Right lobe of liver (tissue), 6 donors: ENCODE measurements around the gene TBC1D24. TPM values are rescaled to one million over a fixed set of nuclear protein-coding genes. Genes with fewer than 3 reads are reported as not detected.
A peak's percentile ranks its signal among the peaks of the same experiment; 100 is the strongest.

Experiments
- ATAC-seq, 4 donors: fragments of 200-7000 bp; cut with Tn5 transposase; one replicate each; pipeline ENCODE4 v1.9.1; 2020; ENCODE audit warnings: mild to moderate bottlenecking in 4 of 4, moderate library complexity in 4 of 4
- DNase-seq, 3 donors: peaks; one replicate each; pipeline ENCODE4 v3.0.0-alpha.2; 2020
- H3K27ac ChIP-seq, 3 donors: fragments of 200-600 bp; one replicate each; pipeline ENCODE4 v1.8.0; 2022
- H3K27me3 ChIP-seq, 2 donors: fragments of 200-600 bp; one replicate each; pipeline ENCODE4 v1.8.0; 2022
- H3K36me3 ChIP-seq, 4 donors: fragments of 200-600 bp; sonication (generic) in 1 of 4; one replicate each; pipeline versions ENCODE4 v1.5.1 to v1.8.0; 2017 to 2022; ENCODE audit warnings: control low read depth in 1 of 4
- H3K4me1 ChIP-seq, 4 donors: fragments of 200-600 bp; sonication (generic) in 1 of 4; one replicate each; pipeline versions ENCODE4 v1.5.1 to v1.8.0; 2017 to 2022; ENCODE audit warnings: control low read depth in 1 of 4
- H3K4me3 ChIP-seq, 3 donors: fragments of 200-600 bp; one replicate each; pipeline ENCODE4 v1.8.0; 2022
- H3K9me3 ChIP-seq, 4 donors: fragments of 200-600 bp; sonication (generic) in 1 of 4; one replicate each; pipeline versions ENCODE4 v1.5.1 to v1.8.0; 2017 to 2022; ENCODE audit warnings: control low read depth in 1 of 4
- POLR2A ChIP-seq: fragments of 450-650 bp; IDR thresholded peaks from one replicate; pipeline ENCODE4 v1.6.1; 2017; ENCODE audit warnings: antibody characterized with exemption, mild to moderate bottlenecking
- WGBS: methylation state at CpG from one replicate; pipeline ENCODE4 v1.1.6; 2018; ENCODE audit warnings: low coverage, low lambda C conversion rate; ENCODE audit not compliant: insufficient coverage; ENCODE audit errors: missing lambda C conversion rate; 5-methylcytosine and 5-hydroxymethylcytosine counted together
- intact Hi-C, 2 donors: fragments of 100-400 bp; cut with DNase I; formaldehyde crosslinking; loops; one replicate each; pipeline versions ENCODE4 v1.11.2 to v1.14.1; 2022
- total RNA-seq, 6 experiments: library from RNA; depleted of rRNA in 2 of 6; stranded (reverse); fragments of >200 nt in 2 of 6; fragmentation: NEBNext Ultra II Directional in 3 of 6; extraction: Animal tissue kit (Norgen Biotek cat#: 25700) in 3 of 6; gene quantifications; one replicate each; pipeline versions ENCODE4 v1.1.0 to v1.2.4, GENCODE V29; 2016 to 2023
- TF ChIP-seq, protein P1 (sequence below), 4 donors: fragments of 200-600 bp in 3 of 4; fragments of 450-650 bp in 1 of 4; IDR thresholded peaks; one replicate each; pipeline versions ENCODE4 v1.5.1 to v1.8.0; 2016 to 2022; ENCODE audit warnings: antibody characterized with exemption in 4 of 4, mild to moderate bottlenecking in 2 of 4
- donor health status: DM: no; HTN: yes; CAD: no.
- donor health status: DM: no; HTN: no; CAD: no.
- donor health status: DM: no; HTN: no; CAD: no.
- donor health status: DM: no; HTN: yes; CAD: no.
- donor health status: DM: no; HTN: yes; CAD: no.

Gene TBC1D24
- total RNA-seq, 6 experiments from 2014 or later: 14.9 to 22.7 (median 17.5) TPM

DNA sequence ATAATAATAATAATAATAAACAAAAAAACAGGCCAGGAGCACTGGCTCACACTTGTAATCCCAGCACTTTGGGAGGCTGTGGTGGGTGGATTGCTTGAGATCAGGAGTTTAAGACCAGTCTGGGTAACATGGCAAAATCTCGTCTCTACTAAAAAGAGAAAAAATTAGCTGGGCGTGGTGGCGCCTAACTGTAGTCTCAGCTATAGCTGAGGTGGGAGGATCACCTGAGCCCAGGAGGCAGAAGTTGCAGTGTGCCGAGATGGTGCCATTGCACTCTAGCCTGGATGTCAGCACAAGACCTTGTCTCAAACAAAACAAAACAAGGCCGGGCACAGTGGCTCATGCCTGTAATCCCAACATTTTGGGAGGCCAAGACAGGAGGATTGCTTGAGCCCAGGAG is 20.1 kb downstream of the TBC1D24 start:
- H3K9me3 ChIP-seq: no peaks in the 10 kb centered on the region
- H3K27ac ChIP-seq: no peak overlapping the region
- peaks cover 0 to 31% (median 14%) of the 10 kb centered on the region in 4 donors for H3K4me1 ChIP-seq
- intact Hi-C loops: loop anchor here (5.0 to 10.0 kb wide), 2 partner anchors 60 to 153 kb away; partner anchors contain the start of gene ABCA3 (in 1 of the 2)
- no peaks in the 10 kb centered on the region for H3K27me3 ChIP-seq
- H3K36me3 ChIP-seq: peaks cover 0 to 4% (median 0%) of the 10 kb centered on the region in 4 donors
- no peak for ATAC-seq
- no peak for TF ChIP-seq POLR2A
- TF ChIP-seq, protein P1, sequence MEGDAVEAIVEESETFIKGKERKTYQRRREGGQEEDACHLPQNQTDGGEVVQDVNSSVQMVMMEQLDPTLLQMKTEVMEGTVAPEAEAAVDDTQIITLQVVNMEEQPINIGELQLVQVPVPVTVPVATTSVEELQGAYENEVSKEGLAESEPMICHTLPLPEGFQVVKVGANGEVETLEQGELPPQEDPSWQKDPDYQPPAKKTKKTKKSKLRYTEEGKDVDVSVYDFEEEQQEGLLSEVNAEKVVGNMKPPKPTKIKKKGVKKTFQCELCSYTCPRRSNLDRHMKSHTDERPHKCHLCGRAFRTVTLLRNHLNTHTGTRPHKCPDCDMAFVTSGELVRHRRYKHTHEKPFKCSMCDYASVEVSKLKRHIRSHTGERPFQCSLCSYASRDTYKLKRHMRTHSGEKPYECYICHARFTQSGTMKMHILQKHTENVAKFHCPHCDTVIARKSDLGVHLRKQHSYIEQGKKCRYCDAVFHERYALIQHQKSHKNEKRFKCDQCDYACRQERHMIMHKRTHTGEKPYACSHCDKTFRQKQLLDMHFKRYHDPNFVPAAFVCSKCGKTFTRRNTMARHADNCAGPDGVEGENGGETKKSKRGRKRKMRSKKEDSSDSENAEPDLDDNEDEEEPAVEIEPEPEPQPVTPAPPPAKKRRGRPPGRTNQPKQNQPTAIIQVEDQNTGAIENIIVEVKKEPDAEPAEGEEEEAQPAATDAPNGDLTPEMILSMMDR (IDR thresholded peaks at IDR 0.05): no peak
- no peak overlapping the region for H3K4me3 ChIP-seq
- DNase-seq: no peak
- 93% methylated on average over 2 of the region's 5 CpGs for WGBS

- intact Hi-C loops: loop anchor here (5.0 to 10.0 kb wide), 2 partner anchors 62 to 154 kb away; partner anchors contain the start of gene ABCA3 (in 1 of the 2)
- 97% methylated on average over 12 of the region's 62 CpGs for WGBS
Observed at GRCh38 chr16:2496223-2497115, 21.5 kb downstream of the TBC1D24 start.

GRCh38 chr16:2497116-2497630 is 22.2 kb downstream of the TBC1D24 start:
- no peaks in the 10 kb centered on the region for H3K9me3 ChIP-seq
- TF ChIP-seq, protein P1 (IDR thresholded peaks at IDR 0.05): peak in 2 of 4 donors; percentile 29 to 30
- TF ChIP-seq POLR2A: no peak
- DNase-seq: peak; percentile 86 to 94 (median 92)
- H3K27ac ChIP-seq: peak overlapping the region in 2 of 3 donors; percentile 29 to 41
- H3K36me3 ChIP-seq: no peaks in the 10 kb centered on the region
- no peak overlapping the region for H3K4me3 ChIP-seq
- H3K27me3 ChIP-seq: no peaks in the 10 kb centered on the region
- peak; percentile 86 to 89 (median 88) for ATAC-seq
- H3K4me1 ChIP-seq: peaks cover 0 to 36% (median 14%) of the 10 kb centered on the region in 4 donors
- 20% methylated on average over 2 of the region's 21 CpGs for WGBS
- intact Hi-C loops: loop anchor here (5.0 to 10.0 kb wide), 2 partner anchors 62 to 155 kb away; partner anchors contain the start of gene ABCA3 (in 1 of the 2)

More at GRCh38 chr16:2496223-2497115, 21.5 kb downstream of the TBC1D24 start:
- Histone ChIP-seq H3K27me3 (no peaks in the 10 kb centered on the region), H3K4me3 (no peak overlapping the region), H3K36me3 (no peaks in the 10 kb centered on the region), H3K27ac (peak overlapping the region in 1 of 3 donors; percentile 8), H3K4me1 (peaks cover 0 to 32% (median 14%) of the 10 kb centered on the region in 4 donors), H3K9me3 (no peaks in the 10 kb centered on the region)
- ATAC-seq (no peak), DNase-seq (no peak)
- TF ChIP-seq, protein P1 (IDR thresholded peaks at IDR 0.05): no peak
- no peak for TF ChIP-seq POLR2A

- H3K4me3 ChIP-seq: no peak overlapping the region
- no peaks in the 10 kb centered on the region for H3K27me3 ChIP-seq
- peaks cover 0 to 35% (median 17%) of the 10 kb centered on the region in 4 donors for H3K4me1 ChIP-seq
- no peaks in the 10 kb centered on the region for H3K36me3 ChIP-seq
- 30% methylated on average over 4 of the region's 26 CpGs for WGBS
- no peak for TF ChIP-seq POLR2A
- TF ChIP-seq, protein P1 (IDR thresholded peaks at IDR 0.05): no peak
- DNase-seq: no peak
- peak in 2 of 4 donors; percentile 0 to 2 for ATAC-seq
- H3K27ac ChIP-seq: peak overlapping the region in 2 of 3 donors; percentile 29 to 41
- H3K9me3 ChIP-seq: no peaks in the 10 kb centered on the region
- intact Hi-C loops: loop anchor here (5.0 to 10.0 kb wide), 2 partner anchors 63 to 156 kb away; partner anchors contain the start of gene ABCA3 (in 1 of the 2)
Observed at GRCh38 chr16:2497695-2498484, 23.0 kb downstream of the TBC1D24 start.
